Measurements from ENCODE around the gene RNU2-1. TPM values are rescaled to one million over a fixed set of nuclear protein-coding genes. Genes with fewer than 3 reads are reported as not detected.
"Not testable (repeated sequence)": the region's sequence is repeated elsewhere in the genome, so short reads cannot be mapped to it uniquely, and the experiment has no call there.

Gene RNU2-1
- total RNA-seq (1,000 to 10,000 TPM in 8 of 10 donors, 100 to 1,000 TPM in 2; 802 to 4,475 (median 3,039) TPM), polyA plus RNA-seq (not detected)
- long read RNA-seq, donor 1 = 0 reads
- long read RNA-seq, donor 2 = 0 reads
- long read RNA-seq, donor 3 = 0 reads

DNA sequence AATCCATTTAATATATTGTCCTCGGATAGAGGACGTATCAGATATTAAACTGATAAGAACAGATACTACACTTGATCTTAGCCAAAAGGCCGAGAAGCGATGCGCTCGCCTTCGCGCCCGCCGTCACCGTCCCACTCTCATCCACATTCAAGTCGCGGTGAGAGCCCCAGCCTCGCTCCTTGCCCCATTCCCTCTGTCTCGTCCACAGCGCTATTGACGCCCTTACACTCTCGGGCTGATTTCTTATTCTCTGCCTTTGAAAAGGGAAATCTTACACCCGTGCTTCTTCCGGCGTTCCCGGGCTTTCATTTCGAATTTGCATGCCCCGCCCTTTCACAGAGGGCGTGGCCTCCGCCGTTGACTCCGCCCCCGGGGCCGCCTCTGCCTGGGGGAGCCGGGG, at the start of gene RNU2-1:
Gene RNU2-1, minus strand, starts transcription at position 101 of the 400 bp plus-strand sequence.
- H3K9me3 ChIP-seq; H3K36me3 ChIP-seq; H3K27ac ChIP-seq; H3K4me3 ChIP-seq; ATAC-seq; H3K4me1 ChIP-seq; DNase-seq; H3K27me3 ChIP-seq; intact Hi-C loops (cut with DNase I): not testable (repeated sequence)
- WGBS, 2 donors = no CpG with 5 or more reads among the region's 31 CpGs

DNA sequence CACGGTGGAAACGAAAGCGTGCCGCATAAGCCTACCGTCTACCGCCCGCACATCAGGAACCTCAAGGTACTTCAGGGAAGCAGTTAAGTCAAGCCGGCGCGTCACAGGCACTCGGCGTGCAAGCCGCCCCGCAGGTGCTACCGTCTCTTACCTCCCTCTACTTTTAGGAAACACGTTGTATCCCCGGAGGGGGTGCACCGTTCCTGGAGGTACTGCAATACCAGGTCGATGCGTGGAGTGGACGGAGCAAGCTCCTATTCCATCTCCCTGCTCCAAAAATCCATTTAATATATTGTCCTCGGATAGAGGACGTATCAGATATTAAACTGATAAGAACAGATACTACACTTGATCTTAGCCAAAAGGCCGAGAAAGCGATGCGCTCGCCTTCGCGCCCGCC, 39.1 kb upstream of the RNU2-1 start:
- DNase-seq; intact Hi-C loops (cut with DNase I); H3K27me3 ChIP-seq; H3K36me3 ChIP-seq; ATAC-seq; H3K27ac ChIP-seq; H3K9me3 ChIP-seq; H3K4me1 ChIP-seq; H3K4me3 ChIP-seq: not testable (repeated sequence)
- WGBS, 2 donors = no CpG with 5 or more reads among the region's 30 CpGs

DNA sequence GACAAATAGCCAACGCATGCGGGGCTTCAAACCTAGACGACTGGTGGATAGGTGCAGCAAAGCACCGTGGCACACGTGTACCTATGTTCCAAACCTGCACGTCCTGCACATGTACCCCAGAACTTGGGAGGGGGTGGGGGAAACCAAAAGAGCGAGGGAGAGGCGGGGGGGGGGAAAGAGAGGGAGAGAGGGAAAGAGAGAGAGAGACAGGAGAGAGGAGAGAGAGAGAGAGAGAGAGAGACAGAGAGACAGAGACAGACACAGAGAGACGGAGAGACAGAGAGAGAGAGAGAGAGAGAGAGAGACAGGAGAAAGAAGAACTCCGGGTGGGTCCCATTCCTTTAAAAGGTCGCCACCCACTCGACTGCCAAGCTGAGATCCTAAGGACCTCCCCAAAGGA, 38.7 kb upstream of the RNU2-1 start:
- no CpG with 5 or more reads among the region's 12 CpGs for WGBS, 2 donors
- H3K36me3 ChIP-seq; H3K4me3 ChIP-seq; intact Hi-C loops (cut with DNase I); ATAC-seq; H3K9me3 ChIP-seq; H3K4me1 ChIP-seq; H3K27me3 ChIP-seq; H3K27ac ChIP-seq: not testable (repeated sequence)
- peak in 1 of 2 donors; percentile 2 for DNase-seq

DNA sequence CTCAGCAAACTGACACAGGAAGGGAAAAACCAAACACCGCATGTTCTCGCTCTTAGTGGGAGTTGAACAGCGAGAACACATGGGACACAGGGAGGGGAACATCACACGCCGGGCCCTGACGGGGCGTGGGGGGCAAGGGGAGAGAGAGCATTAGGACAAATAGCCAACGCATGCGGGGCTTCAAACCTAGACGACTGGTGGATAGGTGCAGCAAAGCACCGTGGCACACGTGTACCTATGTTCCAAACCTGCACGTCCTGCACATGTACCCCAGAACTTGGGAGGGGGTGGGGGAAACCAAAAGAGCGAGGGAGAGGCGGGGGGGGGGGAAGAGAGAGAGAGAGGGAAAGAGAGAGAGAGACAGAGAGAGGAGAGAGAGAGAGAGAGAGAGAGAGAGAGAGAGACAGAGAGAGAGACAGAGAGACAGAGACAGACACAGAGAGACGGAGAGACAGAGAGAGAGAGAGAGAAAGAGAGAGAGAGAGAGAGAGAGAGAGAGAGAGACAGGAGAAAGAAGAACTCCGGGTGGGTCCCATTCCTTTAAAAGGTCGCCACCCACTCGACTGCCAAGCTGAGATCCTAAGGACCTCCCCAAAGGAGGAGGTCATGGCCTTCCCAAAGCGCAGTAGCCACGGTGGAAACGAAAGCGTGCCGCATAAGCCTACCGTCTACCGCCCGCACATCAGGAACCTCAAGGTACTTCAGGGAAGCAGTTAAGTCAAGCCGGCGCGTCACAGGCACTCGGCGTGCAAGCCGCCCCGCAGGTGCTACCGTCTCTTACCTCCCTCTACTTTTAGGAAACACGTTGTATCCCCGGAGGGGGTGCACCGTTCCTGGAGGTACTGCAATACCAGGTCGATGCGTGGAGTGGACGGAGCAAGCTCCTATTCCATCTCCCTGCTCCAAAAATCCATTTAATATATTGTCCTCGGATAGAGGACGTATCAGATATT, 37.1 kb upstream of the RNU2-1 start:
- H3K9me3 ChIP-seq; ATAC-seq; H3K4me1 ChIP-seq; H3K4me3 ChIP-seq; H3K36me3 ChIP-seq; DNase-seq; H3K27ac ChIP-seq; H3K27me3 ChIP-seq; intact Hi-C loops (cut with DNase I): not testable (repeated sequence)
- no CpG with 5 or more reads among the region's 43 CpGs for WGBS, 2 donors

DNA sequence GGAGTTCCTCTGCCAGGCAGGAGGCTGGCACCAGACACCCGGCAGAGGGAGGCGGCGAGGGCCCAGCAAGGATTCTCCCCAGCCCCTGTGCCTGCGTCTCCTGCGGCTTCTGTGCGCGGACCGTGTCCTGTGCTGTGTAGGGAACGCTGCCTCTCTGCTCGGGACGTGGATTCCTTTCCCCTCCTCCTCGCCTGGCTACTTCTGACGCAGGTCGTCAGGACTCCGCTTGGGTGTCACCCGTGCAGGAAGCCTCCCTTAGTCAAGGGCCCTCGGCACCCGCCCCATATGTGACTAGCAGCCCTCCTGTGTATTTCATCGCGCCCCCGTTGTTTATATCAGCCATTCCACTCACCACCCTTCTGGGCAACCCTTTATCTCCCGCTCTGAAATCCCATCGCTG, 12.7 kb upstream of the RNU2-1 start:
- DNase-seq; H3K36me3 ChIP-seq; H3K9me3 ChIP-seq; H3K27me3 ChIP-seq; H3K4me1 ChIP-seq; intact Hi-C loops (cut with DNase I); ATAC-seq: not testable (repeated sequence)
- Histone ChIP-seq H3K27ac (peak overlapping the region in 5 of 10 donors; percentile 43 to 72 (median 70)), H3K4me3 (peak overlapping the region in 3 of 10 donors; percentile 36 to 41 (median 39))
- WGBS, 2 donors = 5 to 11% methylated on average over 11 to 12 of the region's 23 CpGs

DNA sequence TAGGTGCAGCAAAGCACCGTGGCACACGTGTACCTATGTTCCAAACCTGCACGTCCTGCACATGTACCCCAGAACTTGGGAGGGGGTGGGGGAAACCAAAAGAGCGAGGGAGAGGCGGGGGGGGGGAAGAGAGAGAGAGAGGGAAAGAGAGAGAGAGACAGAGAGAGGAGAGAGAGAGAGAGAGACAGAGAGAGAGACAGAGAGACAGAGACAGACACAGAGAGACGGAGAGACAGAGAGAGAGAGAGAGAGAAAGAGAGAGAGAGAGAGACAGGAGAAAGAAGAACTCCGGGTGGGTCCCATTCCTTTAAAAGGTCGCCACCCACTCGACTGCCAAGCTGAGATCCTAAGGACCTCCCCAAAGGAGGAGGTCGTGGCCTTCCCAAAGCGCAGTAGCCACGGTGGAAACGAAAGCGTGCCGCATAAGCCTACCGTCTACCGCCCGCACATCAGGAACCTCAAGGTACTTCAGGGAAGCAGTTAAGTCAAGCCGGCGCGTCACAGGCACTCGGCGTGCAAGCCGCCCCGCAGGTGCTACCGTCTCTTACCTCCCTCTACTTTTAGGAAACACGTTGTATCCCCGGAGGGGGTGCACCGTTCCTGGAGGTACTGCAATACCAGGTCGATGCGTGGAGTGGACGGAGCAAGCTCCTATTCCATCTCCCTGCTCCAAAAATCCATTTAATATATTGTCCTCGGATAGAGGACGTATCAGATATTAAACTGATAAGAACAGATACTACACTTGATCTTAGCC, 7.0 kb upstream of the RNU2-1 start:
- H3K4me3 ChIP-seq; H3K27ac ChIP-seq; H3K4me1 ChIP-seq; H3K9me3 ChIP-seq; intact Hi-C loops (cut with DNase I); H3K36me3 ChIP-seq; H3K27me3 ChIP-seq; DNase-seq: not testable (repeated sequence)
- 10% methylated on average over 3 of the region's 34 CpGs; no CpG with 5 or more reads in 1 of the 2 donors for WGBS, 2 donors
- ATAC-seq = peak in 1 of 8 donors; percentile 31

DNA sequence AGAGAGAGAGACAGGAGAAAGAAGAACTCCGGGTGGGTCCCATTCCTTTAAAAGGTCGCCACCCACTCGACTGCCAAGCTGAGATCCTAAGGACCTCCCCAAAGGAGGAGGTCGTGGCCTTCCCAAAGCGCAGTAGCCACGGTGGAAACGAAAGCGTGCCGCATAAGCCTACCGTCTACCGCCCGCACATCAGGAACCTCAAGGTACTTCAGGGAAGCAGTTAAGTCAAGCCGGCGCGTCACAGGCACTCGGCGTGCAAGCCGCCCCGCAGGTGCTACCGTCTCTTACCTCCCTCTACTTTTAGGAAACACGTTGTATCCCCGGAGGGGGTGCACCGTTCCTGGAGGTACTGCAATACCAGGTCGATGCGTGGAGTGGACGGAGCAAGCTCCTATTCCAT, 5.8 kb upstream of the RNU2-1 start:
- ATAC-seq; H3K36me3 ChIP-seq; H3K27me3 ChIP-seq; H3K9me3 ChIP-seq; H3K4me3 ChIP-seq; intact Hi-C loops (cut with DNase I); DNase-seq; H3K27ac ChIP-seq; H3K4me1 ChIP-seq: not testable (repeated sequence)
- 0% methylated on average over 1 of the region's 26 CpGs; no CpG with 5 or more reads in 1 of the 2 donors for WGBS, 2 donors

DNA sequence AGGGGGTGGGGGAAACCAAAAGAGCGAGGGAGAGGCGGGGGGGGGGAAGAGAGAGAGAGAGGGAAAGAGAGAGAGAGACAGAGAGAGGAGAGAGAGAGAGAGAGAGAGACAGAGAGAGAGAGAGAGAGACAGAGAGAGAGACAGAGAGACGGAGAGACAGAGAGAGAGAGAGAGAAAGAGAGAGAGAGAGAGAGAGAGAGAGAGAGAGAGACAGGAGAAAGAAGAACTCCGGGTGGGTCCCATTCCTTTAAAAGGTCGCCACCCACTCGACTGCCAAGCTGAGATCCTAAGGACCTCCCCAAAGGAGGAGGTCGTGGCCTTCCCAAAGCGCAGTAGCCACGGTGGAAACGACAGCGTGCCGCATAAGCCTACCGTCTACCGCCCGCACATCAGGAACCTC, 514 bp downstream of the RNU2-1 start:
- H3K27me3 ChIP-seq; ATAC-seq; H3K4me1 ChIP-seq; H3K9me3 ChIP-seq; DNase-seq; H3K4me3 ChIP-seq; H3K36me3 ChIP-seq; H3K27ac ChIP-seq; intact Hi-C loops (cut with DNase I): not testable (repeated sequence)
- WGBS, 2 donors = 0% methylated on average over 1 of the region's 15 CpGs; no CpG with 5 or more reads in 1 of the 2 donors

DNA sequence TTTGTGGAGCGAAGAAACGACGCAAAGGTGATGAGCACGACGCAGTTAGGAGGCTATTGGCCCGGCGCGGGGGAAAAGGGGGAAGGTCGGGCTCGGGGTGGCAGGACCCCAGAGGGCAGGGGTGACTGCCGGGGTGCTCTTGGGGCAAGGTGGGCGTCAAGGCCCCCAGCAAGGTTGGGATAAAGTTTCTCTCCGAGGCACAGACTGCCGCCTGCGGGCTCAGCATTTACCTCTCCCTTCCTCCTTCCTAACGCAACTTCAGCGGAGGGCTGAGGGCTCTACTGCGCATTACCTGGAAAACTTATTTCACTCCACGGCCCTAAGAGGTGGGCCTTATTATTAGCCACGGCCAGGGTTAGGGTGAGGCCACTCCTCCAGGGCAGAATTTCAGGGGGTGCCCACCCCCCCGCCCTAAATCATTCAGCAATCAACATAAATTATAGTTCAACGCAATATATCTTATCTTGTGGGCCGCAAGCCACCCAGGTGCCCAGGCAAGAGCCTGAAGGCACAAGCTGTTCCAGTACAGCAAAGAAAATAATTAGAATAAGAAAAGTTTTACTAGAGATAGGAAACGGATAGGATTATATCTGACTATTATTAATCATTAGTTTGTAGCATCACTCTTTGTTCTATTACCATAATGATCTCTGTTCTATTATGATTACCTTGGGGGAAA, 1.6 kb downstream of the RNU2-1 start:
- ATAC-seq, H3K27me3 ChIP-seq: not testable (repeated sequence)
- H3K27ac ChIP-seq = peak overlapping the region in 2 of 10 donors; percentile 57 to 66

DNA sequence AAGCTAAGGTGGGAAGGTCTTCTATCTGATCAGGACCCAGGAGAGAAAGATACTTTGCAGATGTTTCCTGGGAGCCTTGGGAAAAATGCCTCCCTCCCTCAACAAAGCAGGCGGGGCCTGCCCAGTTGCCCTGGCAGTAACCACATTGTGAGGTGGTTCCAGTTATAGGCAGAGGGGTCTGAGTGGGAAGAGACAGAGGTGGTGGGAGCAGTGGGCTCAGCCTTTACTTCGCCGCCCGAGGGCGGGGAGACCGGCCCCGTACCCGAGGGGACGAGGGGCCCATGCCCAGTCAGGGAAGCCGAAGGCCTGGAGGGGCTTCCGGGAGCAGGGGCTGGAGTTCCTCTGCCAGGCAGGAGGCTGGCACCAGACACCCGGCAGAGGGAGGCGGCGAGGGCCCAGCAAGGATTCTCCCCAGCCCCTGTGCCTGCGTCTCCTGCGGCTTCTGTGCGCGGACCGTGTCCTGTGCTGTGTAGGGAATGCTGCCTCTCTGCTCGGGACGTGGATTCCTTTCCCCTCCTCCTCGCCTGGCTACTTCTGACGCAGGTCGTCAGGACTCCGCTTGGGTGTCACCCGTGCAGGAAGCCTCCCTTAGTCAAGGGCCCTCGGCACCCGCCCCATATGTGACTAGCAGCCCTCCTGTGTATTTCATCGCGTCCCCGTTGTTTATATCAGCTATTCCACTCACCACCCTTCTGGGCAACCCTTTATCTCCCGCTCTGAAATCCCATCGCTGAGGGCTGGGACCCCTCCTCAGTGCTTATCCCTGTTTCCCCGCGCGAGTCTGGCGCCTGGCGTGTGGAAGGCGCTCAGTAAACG, 2.4 kb downstream of the RNU2-1 start:
- ATAC-seq = peak in 6 of 8 donors; percentile 47 to 69 (median 57)
- H3K9me3 ChIP-seq; intact Hi-C loops (cut with DNase I); DNase-seq; H3K4me1 ChIP-seq; H3K36me3 ChIP-seq; H3K27me3 ChIP-seq: not testable (repeated sequence)
- Histone ChIP-seq H3K4me3 (peak overlapping the region in 5 of 10 donors; percentile 7 to 39 (median 13)), H3K27ac (peak overlapping the region in 2 of 10 donors; percentile 57 to 66)
- 55 to 76% methylated on average over 15 to 18 of the region's 40 CpGs for WGBS, 2 donors

More for the DNA sequence above, 1.6 kb downstream of the RNU2-1 start:
- H3K4me1 ChIP-seq; H3K9me3 ChIP-seq; intact Hi-C loops (cut with DNase I); H3K36me3 ChIP-seq: not testable (repeated sequence)
- peak overlapping the region in 5 of 10 donors; percentile 7 to 39 (median 13) for H3K4me3 ChIP-seq
- DNase-seq = peak; percentile 31 to 53
- WGBS, 2 donors = 74 to 80% methylated on average over 16 of the region's 24 CpGs
